ENCODE measurements around the gene GTF3A. TPM values are rescaled to one million over a fixed set of nuclear protein-coding genes. Genes with fewer than 3 reads are reported as not detected.

The GTF3A gene
- total RNA-seq, 2 experiments from 2014 or later: 129 to 132 TPM

- DNase-seq: no peak
- peaks cover 44% of the 10 kb centered on the region for H3K4me1 Mint-ChIP-seq (ENCODE audit: low read depth)
Observed at GRCh38 chr13:27474751-27475268, 50.4 kb downstream of the GTF3A start.

GRCh38 chr13:27476943-27477703 lies 52.7 kb downstream of the GTF3A start:
- Mint-ChIP-seq H3K4me1 (ENCODE audit: low read depth) (peaks cover 44% of the 10 kb centered on the region), H3K4me3 (peak overlapping the region; percentile 75), H3K27ac (peak overlapping the region; percentile 86), H3K9me3 (no peaks in the 10 kb centered on the region), H3K27me3 (no peaks in the 10 kb centered on the region), H3K36me3 (ENCODE audit: low read depth) (no peaks in the 10 kb centered on the region)
- ChIA-PET POLR2A (interaction anchor here (0.9 to 2.8 kb wide), 6 partner anchors 22 to 143 kb away, joined by 3 to 36 read pairs (median 8); partner anchors contain the start of genes GTF3A, LNX2 and MTIF3), CTCF (interaction anchor here (1.1 kb wide), 1 partner anchor 349 kb away, joined by 3 read pairs; no protein-coding TSS in a partner anchor)
- H3K4me1 ChIP-seq (ENCODE audit: insufficient read depth, low read length): peaks cover 7% of the 10 kb centered on the region
- peaks cover 0 to 4% of the 10 kb centered on the region in 2 experiments for H3K9me3 ChIP-seq (ENCODE audit: control insufficient read depth in 1 of 2, insufficient read depth in 1 of 2, low read length in 2 of 2)
- peak; percentile 78 for ATAC-seq (ENCODE audit: poor library complexity)
- H3K27me3 ChIP-seq (ENCODE audit: control insufficient read depth in 1 of 2, insufficient read depth in 2 of 2, low read length in 2 of 2): no peaks in the 10 kb centered on the region
- DNase-seq: peak in 7 of 14 experiments; percentile 8 to 23 (median 18)
- intact Hi-C loops (cut with DNase I, micrococcal nuclease): loop anchor here in 1 of 2 experiments (2.0 kb wide), 2 partner anchors 26 to 50 kb away; partner anchors contain the start of gene MTIF3
- TF ChIP-seq CTCF (IDR thresholded peaks at IDR 0.05): no peak
- H3K4me3 ChIP-seq (ENCODE audit: low read length): no peak overlapping the region
- H3K27ac ChIP-seq (ENCODE audit: low read depth in 1 of 2, low read length in 2 of 2): no peak overlapping the region
- no peaks in the 10 kb centered on the region for H3K36me3 ChIP-seq (ENCODE audit: insufficient read depth, low read length)

More at GRCh38 chr13:27474751-27475268, 50.4 kb downstream of the GTF3A start:
- Mint-ChIP-seq H3K4me3 (no peak overlapping the region), H3K9me3 (no peaks in the 10 kb centered on the region), H3K36me3 (ENCODE audit: low read depth) (no peaks in the 10 kb centered on the region), H3K27me3 (no peaks in the 10 kb centered on the region), H3K27ac (no peak overlapping the region)
- CTCF ChIA-PET: no interaction called here
- intact Hi-C loops (cut with DNase I, micrococcal nuclease): no loop called here
- Histone ChIP-seq H3K27ac (ENCODE audit: low read depth in 1 of 2, low read length in 2 of 2) (no peak overlapping the region), H3K4me3 (ENCODE audit: low read length) (no peak overlapping the region), H3K4me1 (ENCODE audit: insufficient read depth, low read length) (peaks cover 7% of the 10 kb centered on the region), H3K36me3 (ENCODE audit: insufficient read depth, low read length) (no peaks in the 10 kb centered on the region), H3K27me3 (ENCODE audit: control insufficient read depth in 1 of 2, insufficient read depth in 2 of 2, low read length in 2 of 2) (no peaks in the 10 kb centered on the region), H3K9me3 (ENCODE audit: control insufficient read depth in 1 of 2, insufficient read depth in 1 of 2, low read length in 2 of 2) (no peaks in the 10 kb centered on the region)
- no peak for ATAC-seq (ENCODE audit: poor library complexity)
- POLR2A ChIA-PET: interaction anchor here (1.1 kb wide), 1 partner anchor 147 kb away, joined by 3 read pairs; the partner anchor contains the start of gene POLR1D
- TF ChIP-seq CTCF (IDR thresholded peaks at IDR 0.05): no peak

- Mint-ChIP-seq H3K36me3 (ENCODE audit: low read depth) (no peaks in the 10 kb centered on the region), H3K4me3 (no peak overlapping the region), H3K27ac (no peak overlapping the region), H3K27me3 (no peaks in the 10 kb centered on the region), H3K4me1 (ENCODE audit: low read depth) (peaks cover 19% of the 10 kb centered on the region), H3K9me3 (no peaks in the 10 kb centered on the region)
- TF ChIP-seq CTCF (IDR thresholded peaks at IDR 0.05): peak; percentile 30
- intact Hi-C loops (cut with DNase I, micrococcal nuclease): loop anchor here in 1 of 2 experiments (5.0 kb wide), 1 partner anchor 74 kb away; no protein-coding TSS in a partner anchor
- Histone ChIP-seq H3K36me3 (ENCODE audit: insufficient read depth, low read length) (no peaks in the 10 kb centered on the region), H3K9me3 (ENCODE audit: control insufficient read depth in 1 of 2, insufficient read depth in 1 of 2, low read length in 2 of 2) (peaks cover 0 to 8% of the 10 kb centered on the region in 2 experiments), H3K27me3 (ENCODE audit: control insufficient read depth in 1 of 2, insufficient read depth in 2 of 2, low read length in 2 of 2) (no peaks in the 10 kb centered on the region), H3K4me3 (ENCODE audit: low read length) (no peak overlapping the region), H3K27ac (ENCODE audit: low read depth in 1 of 2, low read length in 2 of 2) (no peak overlapping the region), H3K4me1 (ENCODE audit: insufficient read depth, low read length) (peaks cover 6% of the 10 kb centered on the region)
- CTCF ChIA-PET: no interaction called here
- DNase-seq (peak in 5 of 14 experiments; percentile 5 to 35 (median 16)), ATAC-seq (ENCODE audit: poor library complexity) (no peak)
- POLR2A ChIA-PET: no interaction called here
Observed at GRCh38 chr13:27481766-27482165, 57.3 kb downstream of the GTF3A start.
